ENCODE data around the gene RGS7BP. TPM values are rescaled to one million over a fixed set of nuclear protein-coding genes. Genes with fewer than 3 reads are reported as not detected.

RGS7BP gene
- total RNA-seq, 1 experiment from 2014 or later, result 5.1 TPM

DNA sequence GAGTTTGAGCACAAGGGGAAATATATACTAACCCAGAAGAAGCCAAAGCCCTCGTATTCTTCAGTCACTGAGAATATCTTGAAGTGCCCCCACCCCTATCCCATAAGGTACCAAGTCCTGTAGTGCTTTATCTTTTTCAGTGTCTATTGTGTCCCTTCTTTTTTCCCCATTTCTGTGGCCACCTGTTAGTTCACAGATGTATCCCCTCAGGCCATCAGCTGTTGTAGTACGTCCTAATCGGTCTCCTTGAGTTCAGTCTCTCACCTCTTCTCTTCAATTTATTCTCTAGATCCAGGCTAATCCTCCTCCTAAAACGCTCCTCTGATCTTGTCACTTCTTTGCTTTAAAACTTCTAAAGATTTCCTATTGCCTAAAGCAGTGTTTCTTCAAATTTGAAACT, 10.4 kb downstream of the RGS7BP start (continued):
- no peak for TF ChIP-seq ZNF317 (CRISPR knock-in tag; IDR thresholded peaks at IDR 0.05; ENCODE audit: borderline replicate concordance, low read depth)
- no peak for TF ChIP-seq USF2 (CRISPR knock-in tag; IDR thresholded peaks at IDR 0.05)

GRCh38 chr5:64518793-64519192, 13.0 kb downstream of the RGS7BP start:
- Mint-ChIP-seq H3K27me3 (ENCODE audit: low read depth) (no peaks in the 10 kb centered on the region), H3K36me3 (no peaks in the 10 kb centered on the region), H3K27ac (no peak overlapping the region), H3K4me3 (no peak overlapping the region), H3K9me3 (no peaks in the 10 kb centered on the region), H3K4me1 (no peaks in the 10 kb centered on the region)
- no peak for TF ChIP-seq NFE2L1 (CRISPR knock-in tag; IDR thresholded peaks at IDR 0.05)
- TF ChIP-seq ZNF416 (CRISPR knock-in tag; IDR thresholded peaks at IDR 0.05), result no peak
- no peak for TF ChIP-seq MXD4 (CRISPR knock-in tag; IDR thresholded peaks at IDR 0.05; ENCODE audit: borderline replicate concordance)
- no peak for TF ChIP-seq CREM (CRISPR knock-in tag; IDR thresholded peaks at IDR 0.05)
- no peak for TF ChIP-seq PRRX2 (CRISPR knock-in tag; IDR thresholded peaks at IDR 0.05)
- no peak for TF ChIP-seq SMAD4 (CRISPR knock-in tag; IDR thresholded peaks at IDR 0.05)
- no peak for TF ChIP-seq ZNF263 (CRISPR knock-in tag; IDR thresholded peaks at IDR 0.05; ENCODE audit: low read depth)
- TF ChIP-seq, protein P1, sequence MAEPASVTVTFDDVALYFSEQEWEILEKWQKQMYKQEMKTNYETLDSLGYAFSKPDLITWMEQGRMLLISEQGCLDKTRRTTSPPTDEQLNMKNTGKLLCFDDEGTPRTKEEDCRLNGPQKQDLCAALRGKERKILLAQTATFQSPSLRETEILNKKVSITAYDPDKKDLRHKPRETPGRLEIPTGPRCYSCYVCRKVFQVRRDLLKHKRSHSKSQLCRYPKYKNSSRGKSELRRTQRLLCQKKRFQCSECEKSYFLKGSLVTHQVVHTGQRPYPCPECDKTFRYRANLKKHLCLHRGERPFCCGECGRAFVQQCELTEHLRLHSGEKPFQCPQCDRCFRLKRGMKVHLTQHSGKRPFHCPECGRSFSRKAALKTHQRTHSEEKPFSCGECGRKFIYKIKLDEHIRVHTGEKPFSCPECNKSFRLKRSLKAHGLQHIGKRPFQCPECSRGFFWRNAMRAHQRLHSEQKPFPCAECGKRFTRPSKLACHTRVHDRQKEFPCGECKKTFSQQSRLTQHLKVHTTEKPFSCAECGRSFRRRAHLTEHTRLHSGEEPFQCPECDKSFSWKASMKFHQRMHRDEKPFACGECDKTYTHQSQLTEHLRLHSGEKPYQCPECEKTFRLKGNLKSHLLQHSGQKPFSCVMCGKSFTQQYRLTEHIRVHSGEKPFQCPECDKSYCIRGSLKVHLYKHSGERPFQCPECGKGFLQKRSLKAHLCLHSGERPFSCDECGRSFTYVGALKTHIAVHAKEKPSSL (CRISPR knock-in tag; conservative IDR thresholded peaks at IDR 0.05), result no peak
- no peak for TF ChIP-seq USF1 (CRISPR knock-in tag; IDR thresholded peaks at IDR 0.05)
- DNase-seq (ENCODE audit: low spot score) (no peak), ATAC-seq (no peak)
- CTCF ChIA-PET, result no interaction called here
- POLR2A ChIA-PET, result no interaction called here

DNA sequence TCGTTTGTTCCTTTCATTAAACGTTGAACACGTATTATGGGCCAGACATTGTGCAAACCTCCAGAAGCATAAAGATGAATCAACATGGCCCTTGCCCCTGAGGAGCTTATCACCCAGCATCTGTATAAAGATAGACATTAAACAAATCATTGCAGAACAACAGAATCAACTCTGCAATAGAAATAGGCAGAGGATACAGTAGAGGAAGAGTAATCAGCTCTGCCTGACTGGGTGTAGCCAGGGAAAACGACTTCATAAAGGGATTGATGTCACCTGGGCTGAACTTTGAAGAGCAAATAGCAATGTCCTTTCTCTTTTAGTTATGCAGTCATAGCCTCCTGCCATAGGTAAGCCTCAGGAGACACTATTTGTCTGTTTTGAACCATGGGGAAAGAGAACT, 13.4 kb downstream of the RGS7BP start:
- DNase-seq (ENCODE audit: low spot score), result no peak
- CTCF ChIA-PET, result no interaction called here
- no peaks in the 10 kb centered on the region for H3K9me3 Mint-ChIP-seq
- H3K27ac Mint-ChIP-seq, result no peak overlapping the region
- H3K36me3 Mint-ChIP-seq, result no peaks in the 10 kb centered on the region
- H3K27me3 Mint-ChIP-seq (ENCODE audit: low read depth), result no peaks in the 10 kb centered on the region
- H3K4me1 Mint-ChIP-seq, result no peaks in the 10 kb centered on the region
- ATAC-seq, result no peak
- POLR2A ChIA-PET, result no interaction called here
- no peak overlapping the region for H3K4me3 Mint-ChIP-seq
- TF ChIP-seq SOX15 (CRISPR knock-in tag; IDR thresholded peaks at IDR 0.05) (no peak), ZNF671 (CRISPR knock-in tag; IDR thresholded peaks at IDR 0.05) (no peak), NR2C2 (CRISPR knock-in tag; IDR thresholded peaks at IDR 0.05) (no peak), NFE2L1 (CRISPR knock-in tag; IDR thresholded peaks at IDR 0.05) (no peak), ZNF281 (CRISPR knock-in tag; IDR thresholded peaks at IDR 0.05) (no peak), FOXJ3 (CRISPR knock-in tag; IDR thresholded peaks at IDR 0.05; ENCODE audit: borderline replicate concordance) (no peak), ZNF263 (CRISPR knock-in tag; IDR thresholded peaks at IDR 0.05; ENCODE audit: low read depth) (no peak), ETV6 (CRISPR knock-in tag; IDR thresholded peaks at IDR 0.05) (no peak), ZNF317 (CRISPR knock-in tag; IDR thresholded peaks at IDR 0.05; ENCODE audit: borderline replicate concordance, low read depth) (no peak)
- TF ChIP-seq, protein P2, sequence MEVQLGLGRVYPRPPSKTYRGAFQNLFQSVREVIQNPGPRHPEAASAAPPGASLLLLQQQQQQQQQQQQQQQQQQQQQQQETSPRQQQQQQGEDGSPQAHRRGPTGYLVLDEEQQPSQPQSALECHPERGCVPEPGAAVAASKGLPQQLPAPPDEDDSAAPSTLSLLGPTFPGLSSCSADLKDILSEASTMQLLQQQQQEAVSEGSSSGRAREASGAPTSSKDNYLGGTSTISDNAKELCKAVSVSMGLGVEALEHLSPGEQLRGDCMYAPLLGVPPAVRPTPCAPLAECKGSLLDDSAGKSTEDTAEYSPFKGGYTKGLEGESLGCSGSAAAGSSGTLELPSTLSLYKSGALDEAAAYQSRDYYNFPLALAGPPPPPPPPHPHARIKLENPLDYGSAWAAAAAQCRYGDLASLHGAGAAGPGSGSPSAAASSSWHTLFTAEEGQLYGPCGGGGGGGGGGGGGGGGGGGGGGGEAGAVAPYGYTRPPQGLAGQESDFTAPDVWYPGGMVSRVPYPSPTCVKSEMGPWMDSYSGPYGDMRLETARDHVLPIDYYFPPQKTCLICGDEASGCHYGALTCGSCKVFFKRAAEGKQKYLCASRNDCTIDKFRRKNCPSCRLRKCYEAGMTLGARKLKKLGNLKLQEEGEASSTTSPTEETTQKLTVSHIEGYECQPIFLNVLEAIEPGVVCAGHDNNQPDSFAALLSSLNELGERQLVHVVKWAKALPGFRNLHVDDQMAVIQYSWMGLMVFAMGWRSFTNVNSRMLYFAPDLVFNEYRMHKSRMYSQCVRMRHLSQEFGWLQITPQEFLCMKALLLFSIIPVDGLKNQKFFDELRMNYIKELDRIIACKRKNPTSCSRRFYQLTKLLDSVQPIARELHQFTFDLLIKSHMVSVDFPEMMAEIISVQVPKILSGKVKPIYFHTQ (CRISPR knock-in tag; IDR thresholded peaks at IDR 0.05), result no peak
- TF ChIP-seq, protein P3, sequence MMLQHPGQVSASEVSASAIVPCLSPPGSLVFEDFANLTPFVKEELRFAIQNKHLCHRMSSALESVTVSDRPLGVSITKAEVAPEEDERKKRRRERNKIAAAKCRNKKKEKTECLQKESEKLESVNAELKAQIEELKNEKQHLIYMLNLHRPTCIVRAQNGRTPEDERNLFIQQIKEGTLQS (CRISPR knock-in tag; conservative IDR thresholded peaks at IDR 0.05), result no peak
- TF ChIP-seq, protein P4, sequence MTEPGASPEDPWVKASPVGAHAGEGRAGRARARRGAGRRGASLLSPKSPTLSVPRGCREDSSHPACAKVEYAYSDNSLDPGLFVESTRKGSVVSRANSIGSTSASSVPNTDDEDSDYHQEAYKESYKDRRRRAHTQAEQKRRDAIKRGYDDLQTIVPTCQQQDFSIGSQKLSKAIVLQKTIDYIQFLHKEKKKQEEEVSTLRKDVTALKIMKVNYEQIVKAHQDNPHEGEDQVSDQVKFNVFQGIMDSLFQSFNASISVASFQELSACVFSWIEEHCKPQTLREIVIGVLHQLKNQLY (CRISPR knock-in tag; IDR thresholded peaks at IDR 0.05), result no peak
- TF ChIP-seq, protein P1 (CRISPR knock-in tag; conservative IDR thresholded peaks at IDR 0.05), result no peak

Data from WTC11 (cell line).